ENCODE measurements around the gene NTM.

- TF ChIP-seq EZH2 (IDR thresholded peaks at IDR 0.05; ENCODE audit: insufficient read depth, poor library complexity, severe bottlenecking) (no peak), EZH2phosphoT487 (IDR thresholded peaks at IDR 0.05; ENCODE audit: insufficient read depth, low read depth) (no peak)
Observed at GRCh38 chr11:132217856-132218255, 847.4 kb downstream of the NTM start.

Measured in GM23248 (cell line).